Stimulated activated CD8-positive, alpha-beta memory T cell treated with anti-CD3 and anti-CD28 coated beads, Interleukin-12 subunit alpha, Interleukin-12 subunit beta, amount 100 ng/mL, for 1 hour (primary cell): ENCODE measurements around the gene NEGR1.

ENCODE experiments used
- DNase-seq: peaks from one replicate; pipeline ENCODE4 v3.0.0-alpha.2; 2020; ENCODE audit warnings: low read depth

The NEGR1 gene

GRCh38 chr1:72230746-72231145, 51.6 kb downstream of the NEGR1 start:
- DNase-seq: no peak

GRCh38 chr1:72229893-72230292, 52.4 kb downstream of the NEGR1 start:
- no peak for DNase-seq

- DNase-seq: no peak
These were observed 54.7 kb downstream of the NEGR1 start for GRCh38 chr1:72227667-72228066.

GRCh38 chr1:72224506-72224905, 57.8 kb downstream of the NEGR1 start:
- no peak for DNase-seq

- no peak for DNase-seq
These were observed 60.5 kb downstream of the NEGR1 start for GRCh38 chr1:72221811-72222210.

- no peak for DNase-seq
These were observed 64.1 kb downstream of the NEGR1 start for GRCh38 chr1:72218141-72218739.

GRCh38 chr1:72207059-72207458, 75.3 kb downstream of the NEGR1 start:
- no peak for DNase-seq

- no peak for DNase-seq
These were observed 79.6 kb downstream of the NEGR1 start for GRCh38 chr1:72202761-72203160.

GRCh38 chr1:72197786-72198185, 84.6 kb downstream of the NEGR1 start:
- DNase-seq: no peak

- DNase-seq: no peak
These were observed 95.5 kb downstream of the NEGR1 start for GRCh38 chr1:72186733-72187307.

GRCh38 chr1:72184099-72184701, 98.1 kb downstream of the NEGR1 start:
- no peak for DNase-seq

- no peak for DNase-seq
These were observed 99.5 kb downstream of the NEGR1 start for GRCh38 chr1:72182859-72183258.

- DNase-seq: no peak
These were observed 104.1 kb downstream of the NEGR1 start for GRCh38 chr1:72178266-72178665.

- DNase-seq: no peak
These were observed 104.6 kb downstream of the NEGR1 start for GRCh38 chr1:72177711-72178110.

GRCh38 chr1:72170246-72170645, 112.1 kb downstream of the NEGR1 start:
- no peak for DNase-seq

- no peak for DNase-seq
These were observed 115.9 kb downstream of the NEGR1 start for GRCh38 chr1:72166426-72166825.

- DNase-seq: no peak
These were observed 131.8 kb downstream of the NEGR1 start for GRCh38 chr1:72150508-72150907.

GRCh38 chr1:72141875-72142274, 140.5 kb downstream of the NEGR1 start:
- no peak for DNase-seq

GRCh38 chr1:72140222-72140621, 142.1 kb downstream of the NEGR1 start:
- no peak for DNase-seq

- DNase-seq: no peak
These were observed 144.7 kb downstream of the NEGR1 start for GRCh38 chr1:72137656-72138055.

GRCh38 chr1:72129869-72130268, 152.5 kb downstream of the NEGR1 start:
- no peak for DNase-seq

- no peak for DNase-seq
These were observed 160.0 kb downstream of the NEGR1 start for GRCh38 chr1:72122099-72122880.

- no peak for DNase-seq
These were observed 162.8 kb downstream of the NEGR1 start for GRCh38 chr1:72119491-72119890.
